HPDE6-E6E7 (cell line): ENCODE data around the gene DPH6.
"Not testable (repeated sequence)": the region's sequence is repeated elsewhere in the genome, so short reads cannot be mapped to it uniquely, and the experiment has no call there.

Experiments used
- DNase-seq: peaks from one replicate; pipeline ENCODE4 v3.0.0; 2011; ENCODE audit warnings: missing footprints; ENCODE audit errors: extremely low spot score

DPH6 gene

GRCh38 chr15:35329521-35329961 lies 216.4 kb downstream of the DPH6 start:
- no peak for DNase-seq

GRCh38 chr15:35328836-35329235 lies 217.1 kb downstream of the DPH6 start:
- not testable (repeated sequence) for DNase-seq

- DNase-seq: no peak
Measured at GRCh38 chr15:35327789-35328188, 218.2 kb downstream of the DPH6 start.

- DNase-seq: no peak
Measured at GRCh38 chr15:35325374-35325941, 220.5 kb downstream of the DPH6 start.

- DNase-seq: no peak
Measured at GRCh38 chr15:35323141-35323540, 222.8 kb downstream of the DPH6 start.

- no peak for DNase-seq
Measured at GRCh38 chr15:35321926-35322325, 224.0 kb downstream of the DPH6 start.

- DNase-seq: no peak
Measured at GRCh38 chr15:35320911-35321310, 225.1 kb downstream of the DPH6 start.
